GM21825 (cell line): ENCODE measurements around the gene DPP10.
"Not testable (repeated sequence)": the region's sequence is repeated elsewhere in the genome, so short reads cannot be mapped to it uniquely, and the experiment has no call there.

Experiments used
- ATAC-seq: cut with Tn5 transposase; IDR thresholded peaks from one replicate; pipeline ENCODE4 v1.9.1; 2021; ENCODE audit warnings: mild to moderate bottlenecking, moderate library complexity; ENCODE audit not compliant: unreplicated experiment

The DPP10 gene

DNA sequence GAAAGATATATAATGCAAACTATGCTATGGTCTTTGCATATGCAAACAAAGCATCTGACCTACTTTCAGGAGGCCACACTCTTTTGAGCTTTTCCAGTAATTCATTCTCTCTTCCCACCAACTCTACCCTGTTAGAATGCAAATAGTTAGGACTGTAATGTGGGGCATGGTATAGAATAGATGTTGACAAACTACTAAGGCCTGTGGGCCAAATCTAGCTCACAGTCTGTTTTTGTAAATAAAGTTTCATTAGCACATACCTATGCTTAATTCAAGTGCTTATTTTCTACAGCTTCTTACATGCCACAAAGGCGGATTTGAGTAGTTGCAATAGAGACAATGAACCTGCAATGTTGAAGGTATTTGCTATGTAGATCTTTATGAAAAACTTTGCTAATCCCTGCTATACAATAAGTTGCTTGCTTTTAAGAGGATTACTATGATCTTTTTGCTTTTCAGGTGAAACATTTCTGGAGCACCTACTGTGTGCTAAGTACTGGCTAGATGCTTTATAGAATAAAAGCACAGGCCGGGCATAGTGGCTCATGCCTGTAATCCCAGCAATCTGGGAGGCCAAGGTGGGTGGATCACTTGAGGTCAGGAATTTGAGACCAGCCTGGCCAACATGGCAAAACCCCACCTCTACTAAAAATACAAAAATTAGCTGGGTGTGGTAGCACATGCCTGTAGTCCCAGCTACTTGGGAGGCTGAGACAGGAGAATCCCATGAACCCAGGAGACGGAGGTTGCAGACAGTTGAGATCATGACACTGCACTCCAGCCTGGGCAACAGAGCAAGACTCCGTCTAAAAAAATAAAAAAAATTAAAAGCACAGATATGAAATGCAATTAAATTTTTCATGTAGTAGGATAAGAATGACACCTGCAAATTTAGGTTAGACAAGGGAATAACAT, 267.8 kb downstream of the DPP10 start:
- no peak for ATAC-seq

- ATAC-seq = no peak
These were observed 271.9 kb downstream of the DPP10 start for GRCh38 chr2:114714313-114714712.

- no peak for ATAC-seq
These were observed 274.6 kb downstream of the DPP10 start for GRCh38 chr2:114717049-114717448.

- no peak for ATAC-seq
These were observed 282.0 kb downstream of the DPP10 start for GRCh38 chr2:114724454-114724853.

DNA sequence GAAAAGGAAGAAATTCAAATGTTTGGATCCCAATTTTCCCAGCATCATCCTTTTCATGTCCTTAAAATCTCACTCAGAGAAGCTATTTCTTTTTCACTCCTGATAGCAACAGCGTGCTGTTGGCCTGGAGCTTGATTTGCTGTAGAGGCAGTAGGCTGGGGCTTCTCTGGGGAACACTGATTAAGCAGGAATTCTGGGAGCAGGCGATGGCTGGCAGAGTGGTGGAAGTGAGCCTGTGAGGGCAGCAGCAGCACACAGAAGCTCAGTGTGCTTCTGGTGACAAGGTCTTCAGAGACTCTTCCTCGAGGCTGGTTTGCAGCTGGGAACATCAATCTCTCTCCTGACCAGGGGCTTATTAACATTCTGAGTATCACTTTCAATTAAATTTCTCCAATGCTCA, 284.6 kb downstream of the DPP10 start:
- no peak for ATAC-seq

GRCh38 chr2:114728372-114728771, 285.9 kb downstream of the DPP10 start:
- no peak for ATAC-seq

DNA sequence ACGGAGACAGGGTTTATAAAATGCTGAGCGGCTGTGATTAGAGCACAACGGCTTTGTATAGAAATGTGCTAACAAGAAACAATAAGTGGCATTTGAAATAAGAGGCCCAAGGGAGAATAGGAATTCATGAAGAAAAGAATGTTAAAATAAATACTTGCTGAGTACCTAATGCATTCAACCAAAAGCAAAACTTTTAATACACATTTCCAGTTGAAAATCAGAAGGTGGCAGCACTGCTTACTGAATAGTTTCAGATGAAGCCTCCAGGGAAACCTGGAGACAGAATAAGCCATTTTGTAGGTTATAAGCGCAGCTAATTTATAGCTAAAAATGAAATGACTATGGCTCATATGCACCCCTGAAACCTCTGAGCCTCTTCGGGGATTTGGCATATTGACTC, 286.6 kb downstream of the DPP10 start:
- no peak for ATAC-seq

DNA sequence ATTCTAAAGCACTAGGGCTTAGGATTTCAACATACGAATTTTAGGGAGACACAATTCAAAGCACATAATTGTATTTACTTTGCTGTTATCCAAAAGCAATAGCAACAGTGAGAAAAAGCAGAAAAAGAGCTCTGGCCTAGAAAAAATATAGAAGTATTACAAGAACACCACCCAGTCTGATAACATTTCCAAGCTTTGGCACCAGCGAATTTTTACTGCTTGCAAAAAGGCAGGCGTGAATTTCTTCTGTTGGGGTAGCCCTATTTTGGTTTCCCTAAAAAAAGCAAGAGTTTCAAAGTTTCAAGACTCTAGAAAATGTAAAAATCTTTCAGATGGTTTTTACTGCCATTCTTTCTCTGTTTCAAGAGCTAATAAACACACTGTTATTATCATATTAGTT, 292.7 kb downstream of the DPP10 start:
- no peak for ATAC-seq

DNA sequence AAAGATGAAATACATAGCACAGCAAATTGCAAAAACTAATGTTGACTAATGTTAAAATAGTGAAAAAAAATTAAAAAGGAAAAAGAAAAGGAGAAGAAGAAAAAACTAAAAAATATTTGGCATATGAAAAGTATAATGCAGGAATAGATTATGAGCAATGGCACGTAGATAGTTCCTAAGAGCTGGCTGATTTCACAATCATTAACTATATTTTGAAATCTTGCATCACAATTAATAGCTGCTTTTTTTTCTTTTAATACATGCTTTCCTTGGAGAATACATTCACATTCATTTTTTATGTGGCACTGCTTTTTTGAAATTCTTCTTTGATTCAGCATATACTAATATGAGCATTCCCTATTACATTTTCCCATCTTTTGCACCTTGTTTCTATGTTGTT, 299.8 kb downstream of the DPP10 start:
- ATAC-seq = no peak

DNA sequence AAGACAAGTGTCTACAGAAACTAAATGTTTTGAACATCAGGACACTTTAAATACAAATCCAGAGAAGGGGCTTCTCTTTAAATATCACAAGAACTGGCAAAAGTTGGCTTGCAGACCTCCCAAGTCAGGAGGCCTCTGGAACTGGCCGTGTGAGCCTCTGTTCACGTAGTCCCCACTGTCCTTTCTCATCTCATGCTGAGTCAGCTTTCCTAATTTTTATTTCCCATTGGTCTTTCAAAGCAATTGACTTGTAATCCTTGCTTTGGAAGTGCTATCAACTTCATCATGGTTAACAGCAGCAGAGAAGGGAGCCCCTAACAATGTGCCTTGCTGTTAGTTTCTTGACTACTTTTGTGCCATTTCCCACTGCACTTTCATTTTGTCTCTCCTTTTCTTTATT, 303.3 kb downstream of the DPP10 start:
- no peak for ATAC-seq

GRCh38 chr2:114748175-114748574, 305.7 kb downstream of the DPP10 start:
- ATAC-seq = not testable (repeated sequence)

DNA sequence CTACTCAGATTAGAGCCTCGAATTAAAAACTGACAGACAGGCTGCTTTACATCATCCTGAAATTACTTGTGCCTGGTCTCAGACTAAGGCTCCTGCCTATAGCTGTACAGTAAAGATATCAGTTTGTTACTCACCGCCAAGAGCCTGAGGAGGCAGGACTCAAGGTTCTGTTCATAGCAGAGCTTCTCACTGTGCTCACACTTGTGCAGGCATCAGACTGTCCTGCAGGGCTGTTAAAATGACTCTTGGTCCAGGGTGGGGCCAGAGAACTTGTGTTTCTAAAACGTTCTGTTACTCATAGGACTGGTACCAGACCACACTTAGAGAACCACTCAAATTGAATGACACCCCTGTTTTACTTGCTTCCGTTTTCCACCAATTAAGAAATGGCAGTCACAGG, 310.0 kb downstream of the DPP10 start:
- no peak for ATAC-seq

DNA sequence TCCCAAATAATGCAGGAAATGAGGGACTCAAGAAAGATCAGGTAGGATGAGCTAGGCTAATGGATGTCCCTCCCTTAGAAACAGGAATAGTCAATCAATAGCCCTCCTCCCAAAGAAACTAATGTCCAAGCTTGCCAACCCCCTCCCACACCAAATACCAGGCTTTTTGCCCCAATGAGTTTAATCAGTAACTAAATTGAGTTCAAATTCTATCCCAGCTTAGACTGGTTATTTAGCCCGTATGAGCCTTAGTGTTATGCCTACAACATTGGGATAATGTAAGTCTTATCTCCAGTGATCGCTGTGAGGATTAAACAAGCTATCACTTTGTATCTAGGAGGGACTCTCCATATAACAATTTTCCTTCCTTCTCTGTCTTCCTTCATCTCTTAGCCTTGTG, 310.7 kb downstream of the DPP10 start:
- no peak for ATAC-seq

- ATAC-seq = no peak
These were observed 312.6 kb downstream of the DPP10 start for GRCh38 chr2:114754907-114755563.

DNA sequence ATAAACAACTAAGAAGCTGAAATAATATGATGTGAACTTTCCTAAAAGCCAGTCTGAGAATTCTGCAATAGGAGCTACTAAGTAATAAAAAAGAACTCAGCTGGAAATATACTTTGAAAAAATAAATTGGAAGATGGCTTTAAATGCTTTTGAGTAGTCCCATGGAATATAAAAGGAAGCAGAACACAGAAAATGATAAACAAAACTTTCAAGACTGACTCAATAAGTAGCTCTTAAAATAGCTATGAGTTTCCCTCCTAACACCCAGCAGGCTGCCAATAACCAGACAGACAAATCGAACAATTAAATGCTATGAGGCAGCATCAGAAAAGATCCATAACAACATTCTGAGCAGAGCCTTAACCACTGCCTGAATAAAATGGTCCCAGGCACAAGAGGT, 319.9 kb downstream of the DPP10 start:
- no peak for ATAC-seq

DNA sequence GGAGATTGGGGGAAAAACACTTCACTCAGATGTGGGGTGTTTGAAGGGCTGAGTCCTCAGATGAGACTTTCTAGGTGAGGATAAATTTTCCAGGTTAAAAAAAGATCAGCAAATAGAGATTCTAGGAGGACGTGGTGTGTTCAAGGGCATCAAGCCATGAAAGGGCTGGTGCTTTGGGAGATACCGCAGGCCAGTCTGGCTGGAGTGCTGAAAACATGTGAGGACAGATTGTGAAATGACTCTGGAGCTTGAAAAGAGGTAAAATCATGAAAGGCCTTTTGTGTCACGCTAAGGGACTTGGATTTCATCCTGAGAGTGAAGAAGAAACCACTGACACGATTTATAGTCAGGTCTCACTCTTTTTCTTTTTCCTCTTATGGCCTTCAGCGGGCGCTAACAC, 320.5 kb downstream of the DPP10 start:
- no peak for ATAC-seq

- no peak for ATAC-seq
These were observed 326.7 kb downstream of the DPP10 start for GRCh38 chr2:114769110-114769509.

- ATAC-seq = no peak
These were observed 327.6 kb downstream of the DPP10 start for GRCh38 chr2:114769991-114770390.

- ATAC-seq = no peak
These were observed 341.6 kb downstream of the DPP10 start for GRCh38 chr2:114784046-114784445.

DNA sequence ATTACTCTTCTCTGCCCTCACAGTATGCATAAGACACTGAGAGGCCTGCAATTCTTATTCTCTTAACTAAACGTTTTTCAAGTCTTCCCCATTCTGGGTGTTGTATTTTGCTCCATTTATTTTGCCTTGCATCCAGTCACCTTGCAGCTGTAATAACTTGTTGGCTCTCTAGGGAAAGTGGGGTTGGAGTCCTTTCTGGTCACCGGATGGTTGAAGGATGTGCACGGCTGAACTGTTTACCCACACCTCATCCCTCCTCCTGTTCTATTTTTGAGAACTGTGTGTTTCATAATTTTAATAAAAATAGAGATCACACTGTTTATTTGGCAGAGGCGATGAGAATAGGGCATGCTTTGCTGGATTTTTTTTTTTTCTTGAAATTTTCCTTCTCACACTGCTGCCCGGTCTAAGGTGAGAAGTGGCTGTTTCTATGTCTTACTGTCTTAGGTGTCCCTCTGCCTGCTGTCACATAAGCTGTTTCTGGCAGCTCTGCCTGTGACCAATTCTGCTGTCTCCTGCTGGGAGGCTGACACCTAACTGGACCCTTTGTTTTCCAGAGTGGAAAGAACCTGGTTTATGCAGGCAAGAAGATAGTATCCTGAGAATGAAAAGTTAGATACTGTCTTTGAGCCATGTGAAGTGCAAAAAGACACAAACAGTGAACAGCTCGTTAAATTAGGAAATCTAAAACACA, 342.6 kb downstream of the DPP10 start:
- ATAC-seq = no peak

DNA sequence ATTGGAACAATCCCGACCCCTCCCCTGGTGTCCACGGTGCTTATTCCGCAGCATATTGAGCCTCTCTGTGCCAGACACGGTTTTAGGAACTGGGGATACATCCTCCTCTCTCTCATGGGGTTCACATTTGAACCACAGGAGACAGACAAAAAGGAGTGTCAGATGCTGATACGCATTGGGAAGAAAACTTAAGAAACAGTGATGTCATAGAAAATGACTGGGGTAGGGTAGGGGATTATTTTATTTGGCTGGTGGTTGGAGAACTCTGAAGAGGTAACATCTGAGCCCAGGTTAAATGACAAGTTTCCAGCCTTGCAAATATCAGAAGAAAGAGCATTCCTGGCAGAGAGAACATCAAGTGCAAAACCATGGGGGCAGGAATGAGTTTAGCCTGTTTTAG, 344.5 kb downstream of the DPP10 start:
- no peak for ATAC-seq

GRCh38 chr2:114787486-114787885, 345.0 kb downstream of the DPP10 start:
- no peak for ATAC-seq
